Fibroblast of skin of left biceps (primary cell): ENCODE results near the gene FRYL.
"Not testable (repeated sequence)": the region's sequence is repeated elsewhere in the genome, so short reads cannot be mapped to it uniquely, and the experiment has no call there.

Experiments used
- DNase-seq, 2 experiments: peaks; one replicate each; pipeline ENCODE4 v3.0.0-alpha.2; 2013; ENCODE audit warnings: low read depth in 2 of 2

FRYL gene

GRCh38 chr4:48786549-48786948, 6.5 kb upstream of the FRYL start:
- DNase-seq = no peak

GRCh38 chr4:48785302-48785701, 5.2 kb upstream of the FRYL start:
- DNase-seq = no peak

DNA sequence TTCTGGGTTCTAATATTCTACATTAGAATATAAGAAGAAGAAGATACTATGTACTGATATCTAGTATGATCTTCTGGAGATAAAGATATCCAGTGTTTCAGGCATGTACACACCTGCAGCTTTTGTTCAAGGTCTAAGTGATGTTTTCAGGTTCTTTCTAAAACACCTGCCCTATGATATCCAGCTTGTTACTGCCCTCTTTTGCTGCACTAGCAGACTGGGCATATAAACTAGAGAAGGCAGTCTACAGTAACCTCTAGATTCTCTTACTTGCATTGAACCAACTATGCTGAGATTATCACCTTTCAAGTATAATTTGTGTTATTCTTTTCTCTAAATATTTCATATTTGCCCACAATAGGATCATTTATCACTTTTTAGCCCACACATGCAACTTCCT, 1.9 kb upstream of the FRYL start:
- DNase-seq = no peak

DNA sequence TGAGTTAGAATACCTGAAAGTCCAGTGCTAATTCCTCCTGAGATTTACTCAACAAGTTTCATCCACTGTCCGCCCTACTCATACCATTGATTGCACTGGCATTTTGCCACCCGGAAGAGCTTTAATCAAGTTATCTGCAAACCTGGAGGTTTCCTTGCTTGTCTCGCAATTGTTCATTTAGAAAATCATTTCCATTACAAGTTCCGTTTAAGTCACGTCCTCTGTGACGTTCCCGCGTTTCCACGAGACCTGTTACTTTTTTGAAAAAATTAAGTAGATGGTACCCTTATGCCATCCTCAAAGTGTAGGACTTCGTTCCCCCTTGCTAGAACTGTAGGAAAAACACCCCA, 761 bp upstream of the FRYL start:
- no peak for DNase-seq

DNA sequence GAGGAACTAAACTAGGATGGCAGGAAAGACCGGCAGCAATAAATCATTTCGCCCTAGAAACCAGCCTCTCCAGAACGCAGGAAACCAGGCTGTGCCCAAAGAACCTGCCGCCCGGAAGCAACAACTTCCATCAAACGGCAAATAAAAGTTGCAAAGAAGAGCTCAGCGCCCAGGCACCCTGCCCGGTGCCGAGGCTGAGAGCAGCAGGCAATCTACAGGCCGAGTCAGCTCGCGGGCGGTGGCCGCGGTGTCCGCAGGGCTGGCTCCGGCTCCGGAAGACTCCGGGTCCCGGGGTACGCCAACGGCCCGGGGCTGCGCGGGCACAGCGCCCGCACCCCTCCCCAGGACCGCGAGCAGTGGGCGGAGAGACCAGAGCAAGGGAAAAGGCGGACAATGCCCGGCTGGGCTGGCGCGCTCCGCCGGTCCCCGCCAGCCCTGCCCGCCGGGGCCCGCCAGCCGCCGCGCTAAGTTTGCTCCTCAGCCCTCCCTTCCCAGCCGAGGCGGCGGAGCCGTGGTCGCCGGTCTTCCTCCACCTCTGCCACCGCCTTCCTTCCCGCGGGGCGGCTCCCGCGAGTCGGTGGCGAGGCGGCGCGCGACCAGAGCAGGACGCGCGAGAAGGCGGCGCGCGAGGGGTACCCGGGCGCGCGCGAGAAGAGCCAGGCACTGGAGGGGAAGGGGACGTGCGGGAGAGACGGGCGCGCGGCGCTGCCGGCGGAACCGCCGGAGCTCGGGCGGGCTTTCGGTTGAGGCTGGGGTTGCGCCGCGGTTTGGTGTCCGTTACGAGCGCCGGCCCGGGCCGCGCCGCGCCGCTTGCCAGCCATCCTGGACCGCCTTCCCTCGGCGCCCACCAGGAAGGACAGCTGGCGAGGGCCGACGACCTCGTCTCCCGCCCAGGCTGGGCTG, 733 bp downstream of the FRYL start:
- DNase-seq = peak; percentile 12 to 20

DNA sequence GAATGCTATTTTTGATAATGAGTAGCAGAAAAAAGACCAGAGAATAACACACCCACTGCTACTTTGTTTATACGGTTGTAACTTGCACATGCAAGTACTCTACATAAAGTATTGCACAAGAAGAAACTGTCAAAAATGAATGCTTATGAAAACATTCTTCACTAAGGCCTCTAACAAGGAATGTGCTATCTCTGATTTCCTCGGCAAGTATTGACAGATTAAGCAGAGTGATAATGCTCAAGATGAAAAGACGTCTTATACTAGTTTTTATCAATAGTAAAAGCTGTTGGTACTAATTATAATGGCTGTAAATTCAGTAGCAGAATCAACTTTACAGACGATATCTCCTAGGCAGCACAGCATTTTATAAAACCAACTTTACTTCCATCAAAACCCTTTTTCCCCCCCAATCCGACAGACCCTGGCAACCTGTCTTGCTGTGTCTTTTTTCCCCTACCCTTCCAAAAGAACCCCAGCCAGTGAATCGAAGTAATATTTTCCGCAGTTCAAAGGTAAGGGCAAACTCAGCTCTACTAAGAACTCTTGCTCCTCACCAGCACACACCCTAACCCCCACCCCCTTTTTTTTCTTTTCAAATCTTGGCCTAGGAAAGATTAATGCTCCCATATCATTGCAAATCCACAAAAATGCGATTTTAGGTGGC, 1.5 kb downstream of the FRYL start:
- DNase-seq = peak; percentile 31 to 36

DNA sequence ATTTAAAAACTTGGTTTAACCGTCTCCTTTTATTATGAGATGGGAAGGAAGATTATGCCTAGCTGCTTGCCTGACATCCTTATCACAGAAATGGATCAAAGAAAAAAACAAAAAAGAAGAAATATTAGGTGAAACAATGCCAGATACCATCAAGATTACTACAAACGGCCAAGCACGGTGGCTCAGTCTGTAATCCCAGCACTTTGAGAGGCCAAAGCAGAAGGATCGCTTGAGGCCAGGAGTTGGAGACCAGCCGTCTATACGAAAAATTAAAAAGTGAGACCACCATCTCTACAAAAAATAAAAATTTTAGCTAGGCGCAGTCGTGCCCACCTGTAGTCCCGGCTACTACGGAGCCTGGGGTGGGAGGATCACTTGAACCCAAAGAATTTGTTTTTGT, 2.3 kb downstream of the FRYL start:
- DNase-seq = no peak

DNA sequence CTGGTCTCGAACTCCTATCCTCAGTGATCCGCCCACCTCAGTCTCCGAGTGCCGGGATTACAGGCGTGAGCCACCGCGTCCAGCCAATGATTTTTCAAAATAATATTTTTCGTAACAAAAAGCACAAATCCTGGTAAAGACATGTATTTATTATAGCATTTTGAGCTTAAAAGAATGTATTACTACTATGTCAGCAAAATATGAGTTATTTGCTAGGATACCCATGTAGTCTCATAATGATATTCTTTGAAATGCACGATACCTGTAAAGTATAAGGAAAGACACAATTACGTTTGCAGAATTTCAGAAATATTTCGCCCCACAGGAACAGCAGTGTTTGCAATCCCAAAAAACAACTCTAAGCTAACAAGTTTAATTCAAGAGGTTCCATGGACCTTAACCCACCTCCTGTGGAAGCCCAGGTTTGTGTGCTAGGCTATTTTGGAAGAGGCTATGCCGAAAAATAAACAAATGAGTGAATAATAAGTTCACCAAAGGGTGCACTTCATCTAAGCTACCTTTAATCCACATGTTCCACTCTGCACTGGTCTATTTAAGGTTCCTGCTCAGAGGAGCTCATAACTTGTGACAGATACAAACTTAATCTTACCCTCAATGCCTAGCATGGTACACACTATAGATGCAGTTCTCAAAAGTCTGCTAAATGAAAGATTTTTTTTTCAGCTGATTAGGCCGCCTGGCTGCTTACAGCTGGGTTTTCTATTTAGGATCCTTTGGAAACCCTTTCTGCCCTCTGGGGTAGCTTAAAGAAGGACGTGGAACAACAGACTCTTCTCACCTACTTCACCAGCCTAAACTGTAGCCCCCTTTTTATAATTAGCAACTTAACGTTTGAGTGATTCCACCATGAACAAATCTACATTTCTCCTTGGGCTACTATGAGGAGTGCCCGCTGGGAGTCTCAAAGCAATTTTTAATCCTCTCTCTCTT, 5.0 kb downstream of the FRYL start:
- no peak for DNase-seq

- no peak for DNase-seq
These were observed 7.5 kb downstream of the FRYL start for GRCh38 chr4:48772556-48772955.

DNA sequence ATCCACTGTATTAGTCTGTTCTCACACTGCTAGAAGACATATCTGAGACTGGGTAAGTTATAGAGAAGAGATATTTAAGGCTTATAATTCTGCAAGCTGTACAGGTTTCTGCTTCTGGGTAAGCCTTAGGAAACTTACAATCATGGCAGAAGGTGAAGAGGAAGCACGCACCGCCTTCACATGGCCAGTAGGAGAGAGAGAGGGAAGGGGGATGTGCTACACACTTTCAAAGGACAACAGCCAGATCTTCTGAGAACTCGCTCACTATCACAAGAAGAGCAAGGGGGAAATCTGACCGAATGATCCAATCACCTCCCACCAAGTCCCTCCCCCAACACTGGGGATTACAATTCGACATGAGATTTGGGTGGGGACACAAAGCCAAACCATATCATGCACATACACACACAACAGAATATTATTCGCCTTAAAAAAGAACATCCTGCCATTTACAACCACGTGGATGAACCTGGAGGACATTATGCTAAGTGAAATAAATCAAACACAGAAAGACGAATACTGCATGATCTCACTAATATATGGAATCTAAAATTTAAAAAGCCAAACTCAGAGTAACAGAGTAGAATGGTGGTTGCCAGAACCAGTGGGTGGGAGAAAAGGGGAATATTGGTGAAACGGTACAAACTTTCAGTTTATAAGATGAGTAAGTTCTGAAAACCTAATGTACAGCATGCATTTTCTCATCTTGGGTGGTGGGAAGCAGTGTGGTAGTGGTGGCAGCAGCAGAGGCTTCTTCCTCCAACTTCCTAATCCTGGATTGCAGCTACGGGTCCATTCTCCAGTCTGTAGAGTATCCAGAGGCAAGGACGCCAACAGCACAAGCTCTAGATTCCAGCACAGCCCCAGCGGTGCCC, 12.8 kb downstream of the FRYL start:
- no peak for DNase-seq

DNA sequence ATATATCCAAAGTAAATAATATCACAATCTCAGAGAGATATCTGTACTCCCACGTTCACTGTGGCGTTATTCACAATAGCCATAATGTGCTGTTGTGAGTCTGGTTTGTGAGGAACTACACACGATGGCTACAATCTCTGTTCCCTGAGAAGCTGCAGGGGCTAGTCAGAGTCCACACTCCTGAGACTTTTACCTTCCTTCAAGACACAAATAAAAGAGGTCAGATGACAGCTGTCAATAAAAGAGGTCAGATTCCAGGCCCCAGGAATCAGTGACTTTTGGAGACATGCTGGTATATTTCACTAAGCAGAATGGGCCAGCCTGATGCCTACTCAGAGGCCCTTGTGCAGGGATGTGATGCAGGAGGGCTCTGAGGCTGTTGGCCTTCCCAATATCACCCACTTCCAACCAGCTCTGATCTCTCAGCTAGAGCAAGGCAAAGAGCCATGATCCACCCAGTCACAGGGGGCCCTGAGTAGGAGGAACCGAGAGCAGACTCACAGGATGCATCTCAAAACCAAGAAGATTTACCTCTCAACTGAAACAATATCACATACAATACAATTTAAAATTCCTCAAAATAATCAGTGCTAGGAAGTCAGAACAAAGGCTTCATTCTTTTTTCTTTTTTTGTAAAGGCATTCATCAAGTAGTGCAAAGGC, 13.8 kb downstream of the FRYL start:
- no peak for DNase-seq

DNA sequence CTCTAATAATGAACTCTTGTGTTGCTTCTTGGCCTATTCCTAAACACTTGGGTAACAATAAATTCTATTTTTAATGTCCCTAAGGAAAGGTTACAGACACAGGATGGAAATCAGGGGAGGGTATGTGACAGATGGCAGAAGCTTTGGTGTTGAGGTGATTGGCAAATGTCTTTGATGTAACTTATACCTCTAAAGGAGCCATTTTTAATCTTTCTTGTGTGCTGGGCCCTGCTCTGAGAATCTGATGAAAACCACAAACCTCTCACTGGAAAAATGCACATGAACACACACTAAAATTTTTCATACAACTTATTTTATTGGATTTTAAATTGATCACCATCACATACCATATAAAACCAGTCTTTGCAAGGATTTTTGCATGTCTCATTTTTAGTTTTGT, 17.7 kb downstream of the FRYL start:
- no peak for DNase-seq

DNA sequence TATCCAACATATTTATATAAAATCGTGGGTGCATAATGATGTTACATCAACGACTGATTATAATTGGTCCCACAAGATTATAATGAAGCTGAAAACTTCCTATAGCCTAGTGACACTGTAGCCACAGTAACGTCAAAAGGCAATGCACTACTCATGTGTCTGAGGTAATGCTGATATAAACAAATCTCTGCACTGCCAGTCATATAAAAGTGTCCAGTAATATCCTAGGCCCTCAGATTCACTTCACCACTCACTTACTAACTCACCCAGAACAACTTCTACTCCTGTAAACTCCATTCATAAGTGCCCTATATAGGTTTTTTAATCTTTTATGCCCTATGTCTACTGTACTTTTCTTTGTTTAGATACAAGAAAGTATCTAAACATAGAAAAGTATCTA, 18.8 kb downstream of the FRYL start:
- no peak for DNase-seq

GRCh38 chr4:48758703-48759102, 21.4 kb downstream of the FRYL start:
- DNase-seq = not testable (repeated sequence)

GRCh38 chr4:48756689-48757220, 23.3 kb downstream of the FRYL start:
- no peak for DNase-seq

DNA sequence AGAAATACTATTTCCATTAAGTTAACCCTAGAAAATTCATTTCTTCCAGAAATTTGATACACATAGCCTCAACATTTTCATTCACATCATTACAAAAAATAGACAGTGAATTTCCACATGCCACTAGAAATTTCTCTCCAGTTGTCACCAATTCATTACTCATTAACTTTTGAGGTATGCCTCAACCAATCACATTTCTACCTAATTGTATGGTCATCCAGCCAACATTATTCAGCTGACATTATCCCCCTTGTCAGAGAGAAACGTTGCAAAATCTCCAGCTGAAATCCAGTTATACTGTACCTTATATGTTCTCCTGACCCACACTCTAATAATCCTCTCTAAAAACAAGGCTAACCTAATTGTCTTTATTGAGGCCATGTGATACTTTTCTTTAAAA, 24.8 kb downstream of the FRYL start:
- DNase-seq = no peak

DNA sequence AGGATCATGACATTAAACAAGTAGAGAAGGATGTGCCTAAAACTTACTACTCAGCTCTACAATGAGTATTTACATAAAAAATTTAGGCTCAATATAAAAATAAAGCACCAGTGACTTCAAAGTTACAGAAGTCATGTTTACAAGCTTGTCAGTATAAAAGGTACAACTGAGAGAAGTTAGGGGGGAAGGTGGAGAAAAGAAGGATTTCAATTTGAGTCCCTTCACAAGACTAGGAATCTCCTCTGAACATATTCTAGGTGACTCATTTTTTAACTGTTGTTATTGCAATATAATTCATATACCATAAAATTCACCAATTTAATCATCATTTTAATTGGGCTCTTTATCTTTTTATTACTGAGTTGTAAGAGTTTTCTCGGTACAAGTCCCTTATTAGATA, 26.9 kb downstream of the FRYL start:
- DNase-seq = no peak

DNA sequence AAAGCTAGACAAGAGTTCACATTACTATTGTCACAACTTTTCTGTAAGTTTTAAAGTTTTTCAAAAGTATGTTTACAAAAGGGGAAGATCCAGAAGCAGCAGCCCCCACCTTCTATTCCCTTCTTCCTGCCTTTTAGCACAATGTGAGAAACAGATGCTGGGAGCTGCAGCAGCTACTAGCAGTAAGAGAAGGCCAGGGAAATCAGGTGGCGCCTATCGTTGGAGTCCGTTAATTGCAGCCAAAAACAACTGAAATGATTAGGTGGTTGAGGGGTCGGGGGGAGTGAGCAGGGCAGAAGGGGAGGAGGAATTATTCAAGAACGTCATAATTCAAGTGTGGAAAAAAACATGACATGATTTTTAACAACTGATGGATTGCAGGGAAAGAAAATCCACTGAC, 27.4 kb downstream of the FRYL start:
- no peak for DNase-seq

DNA sequence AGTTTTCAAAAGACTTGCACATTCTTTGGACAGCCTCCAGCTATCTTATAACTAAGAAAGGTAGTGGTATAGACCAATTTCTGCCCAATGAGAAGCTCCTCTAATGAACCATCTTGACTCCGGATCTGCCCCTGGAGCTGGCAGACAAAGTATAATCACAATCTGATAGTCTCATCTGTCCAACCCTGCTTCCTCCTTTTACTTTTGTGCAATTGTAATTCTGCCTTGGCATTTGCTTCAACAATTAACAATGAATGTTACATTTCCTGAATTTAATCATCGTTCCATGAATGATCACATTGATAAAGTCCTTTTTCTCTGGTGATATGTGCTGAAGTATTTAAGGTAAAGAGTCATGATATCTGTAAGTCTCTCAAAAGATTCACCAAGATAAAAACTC, 27.8 kb downstream of the FRYL start:
- DNase-seq = no peak

DNA sequence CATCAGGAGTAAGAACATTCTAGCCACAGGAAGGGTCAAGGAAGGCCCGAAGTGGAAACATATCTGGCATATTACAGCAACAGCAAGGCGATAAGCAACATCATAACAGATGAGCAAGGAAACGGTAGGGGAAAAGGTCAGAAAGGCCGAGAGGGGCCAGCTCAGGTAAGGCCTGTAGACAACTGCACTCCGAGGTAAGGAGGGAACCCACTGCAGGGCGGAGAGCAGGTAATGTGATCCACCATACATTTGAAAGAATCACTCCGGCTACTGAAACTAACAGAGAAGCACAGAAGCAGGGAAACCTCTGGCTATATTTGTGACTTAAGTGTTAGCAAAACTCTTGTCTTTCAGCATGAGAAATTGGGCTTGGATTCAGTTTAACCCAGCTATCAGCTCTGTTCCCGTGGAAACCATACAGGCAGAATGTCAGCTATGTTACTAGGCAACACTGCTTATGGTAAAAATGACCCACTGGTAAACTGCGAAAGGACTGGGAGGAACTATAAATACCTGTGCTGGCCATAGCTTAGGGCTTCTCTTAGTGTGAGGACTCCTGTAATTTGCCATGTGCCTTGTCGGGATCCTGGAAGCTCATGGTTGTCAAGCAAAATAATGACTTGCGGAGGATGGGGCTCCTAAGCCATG, 31.0 kb downstream of the FRYL start:
- no peak for DNase-seq
